Neural progenitor cell (in vitro differentiated cells): ENCODE data around the gene SMAP2. TPM values are rescaled to one million over a fixed set of nuclear protein-coding genes. Genes with fewer than 3 reads are reported as not detected.
A peak's percentile ranks its signal among the peaks of the same experiment; 100 is the strongest.

Source experiments
- DNase-seq: peaks from one replicate; pipeline ENCODE4 v3.0.0-alpha.2; 2016; ENCODE audit warnings: low spot score
- H2AFZ ChIP-seq: fragments of 200-600 bp; sonication (generic); replicated peaks from 2 replicates; pipeline ENCODE4 v1.6.1; 2016; ENCODE audit warnings: antibody characterized with exemption
- H3F3A ChIP-seq: fragments of 200-600 bp; sonication (generic); 2 replicates; pipeline ENCODE4 v1.6.1; 2016; ENCODE audit warnings: antibody characterized with exemption, low read depth
- H3K27ac ChIP-seq: fragments of 200-600 bp; sonication (generic); 2 replicates; pipeline ENCODE4 v1.5.1; 2016; ENCODE audit warnings: mild to moderate bottlenecking
- H3K27me3 ChIP-seq: fragments of 200-600 bp; sonication (generic); 2 replicates; pipeline ENCODE4 v1.6.1; 2016; ENCODE audit warnings: mild to moderate bottlenecking, moderate library complexity
- H3K36me3 ChIP-seq: fragments of 200-600 bp; sonication (generic); 2 replicates; pipeline ENCODE4 v1.5.1; 2016
- H3K4me1 ChIP-seq: fragments of 200-600 bp; sonication (generic); 2 replicates; pipeline ENCODE4 v1.6.1; 2016; ENCODE audit warnings: mixed run types
- H3K4me2 ChIP-seq: fragments of 200-600 bp; sonication (generic); 2 replicates; pipeline ENCODE4 v1.6.1; 2016
- H3K4me3 ChIP-seq: fragments of 200-600 bp; sonication (generic); 2 replicates; pipeline ENCODE4 v1.5.1; 2016
- H3K79me2 ChIP-seq: fragments of 200-600 bp; sonication (generic); 2 replicates; pipeline ENCODE4 v1.6.1; 2016; ENCODE audit warnings: low read depth
- H3K9ac ChIP-seq: fragments of 200-600 bp; sonication (generic); 2 replicates; pipeline ENCODE4 v1.6.1; 2016
- H3K9me3 ChIP-seq: fragments of 200-600 bp; sonication (generic); 2 replicates; pipeline ENCODE4 v1.5.1; 2016; ENCODE audit warnings: low read depth
- H4K20me1 ChIP-seq: fragments of 200-600 bp; sonication (generic); 2 replicates; pipeline ENCODE4 v1.6.1; 2016; ENCODE audit warnings: low read depth
- H3K27ac Mint-ChIP-seq: 3 replicates; pipeline ENCODE4 v1.8.0; 2021; ENCODE audit warnings: mixed read lengths
- H3K27me3 Mint-ChIP-seq: 2 replicates; pipeline ENCODE4 v1.8.0; 2022; ENCODE audit warnings: low read depth, mild to moderate bottlenecking, inconsistent platforms, moderate library complexity, mixed read lengths; ENCODE audit not compliant: insufficient read depth
- H3K36me3 Mint-ChIP-seq: 3 replicates; pipeline ENCODE4 v1.8.0; 2021; ENCODE audit warnings: mixed read lengths
- H3K4me1 Mint-ChIP-seq: 3 replicates; pipeline ENCODE4 v1.8.0; 2021; ENCODE audit warnings: mixed read lengths
- H3K4me3 Mint-ChIP-seq: 3 replicates; pipeline ENCODE4 v1.8.0; 2021; ENCODE audit warnings: mild to moderate bottlenecking, moderate library complexity, mixed read lengths
- H3K9me3 Mint-ChIP-seq: 3 replicates; pipeline ENCODE4 v1.8.0; 2020; ENCODE audit warnings: mixed read lengths
- EZH2 ChIP-seq: fragments of 200-600 bp; sonication (generic); IDR thresholded peaks from 2 replicates; pipeline ENCODE4 v1.6.1; 2017; ENCODE audit warnings: antibody characterized with exemption, mild to moderate bottlenecking, moderate library complexity
- EZH2phosphoT487 ChIP-seq: fragments of 200-600 bp; sonication (generic); IDR thresholded peaks from 2 replicates; pipeline ENCODE4 v1.6.1; 2017; ENCODE audit warnings: antibody characterized with exemption
- total RNA-seq: library from RNA; depleted of rRNA; stranded (reverse); fragments of >200 nt; gene quantifications from 2 replicates; pipeline ENCODE4 v1.2.3, GENCODE V29; 2015; ENCODE audit warnings: low replicate concordance
- TF ChIP-seq, protein P1 (sequence below): fragments of 200-600 bp; sonication (generic); IDR thresholded peaks from 2 replicates; pipeline ENCODE4 v1.5.1; 2017; ENCODE audit warnings: antibody characterized with exemption, mild to moderate bottlenecking

SMAP2 gene
- total RNA-seq, 1 donor from 2014 or later, result 9.4 TPM

DNA sequence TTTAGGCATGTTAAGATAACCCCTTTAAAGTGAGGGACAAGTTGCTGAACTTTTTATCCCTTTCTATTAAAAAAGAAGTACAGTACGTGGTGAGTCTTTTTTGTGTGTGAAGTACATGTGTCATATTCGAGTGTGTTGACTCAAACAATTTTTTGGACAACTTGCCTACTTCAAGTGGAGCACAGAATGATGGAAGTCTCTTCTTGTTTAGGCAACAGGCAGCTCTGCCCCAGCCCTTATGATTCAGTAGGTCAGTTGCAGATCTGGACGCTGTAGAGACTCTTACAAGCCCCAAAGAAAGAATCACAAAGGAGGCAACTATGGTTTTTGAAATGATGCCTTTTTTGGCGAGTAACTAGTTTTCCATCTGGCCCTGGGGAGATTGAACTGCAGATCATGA, 62.3 kb downstream of the SMAP2 start:
- H3K4me3 ChIP-seq, result no peak overlapping the region
- no peaks in the 10 kb centered on the region for H3K9me3 Mint-ChIP-seq

DNA sequence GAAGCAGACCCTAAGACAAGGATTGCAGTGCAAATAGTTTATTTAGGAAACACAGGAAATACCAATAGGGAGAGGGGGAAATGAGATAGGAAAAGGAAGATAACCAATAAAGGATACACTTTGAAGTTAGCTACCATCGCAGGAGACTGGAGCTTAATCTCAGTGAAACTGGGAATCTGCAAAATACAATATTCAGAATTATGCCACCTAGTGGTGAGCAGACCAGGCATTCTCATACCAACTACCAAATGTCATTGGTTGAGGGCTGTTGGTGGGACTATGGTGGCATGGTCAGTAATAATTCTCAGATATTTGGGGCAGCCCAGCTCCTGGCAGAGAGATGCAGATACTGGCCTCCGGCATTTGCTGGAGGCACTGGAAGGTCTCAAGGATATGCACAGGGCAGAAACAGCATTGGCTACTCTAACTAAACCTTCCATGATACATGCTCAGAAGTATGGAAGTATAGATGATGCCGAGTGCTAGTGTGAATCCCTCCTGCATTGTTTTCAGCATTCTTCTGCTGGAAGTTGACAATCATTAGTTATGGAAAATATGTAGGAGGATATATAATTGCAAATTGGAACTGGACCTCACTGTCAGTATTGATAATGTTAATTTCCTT, 65.0 kb downstream of the SMAP2 start:
- H3K79me2 ChIP-seq, result no peaks in the 10 kb centered on the region
- no peak overlapping the region for H3K9ac ChIP-seq
- no peaks in the 10 kb centered on the region for H3K4me1 ChIP-seq
- TF ChIP-seq EZH2, result no peak
- TF ChIP-seq, protein P1, sequence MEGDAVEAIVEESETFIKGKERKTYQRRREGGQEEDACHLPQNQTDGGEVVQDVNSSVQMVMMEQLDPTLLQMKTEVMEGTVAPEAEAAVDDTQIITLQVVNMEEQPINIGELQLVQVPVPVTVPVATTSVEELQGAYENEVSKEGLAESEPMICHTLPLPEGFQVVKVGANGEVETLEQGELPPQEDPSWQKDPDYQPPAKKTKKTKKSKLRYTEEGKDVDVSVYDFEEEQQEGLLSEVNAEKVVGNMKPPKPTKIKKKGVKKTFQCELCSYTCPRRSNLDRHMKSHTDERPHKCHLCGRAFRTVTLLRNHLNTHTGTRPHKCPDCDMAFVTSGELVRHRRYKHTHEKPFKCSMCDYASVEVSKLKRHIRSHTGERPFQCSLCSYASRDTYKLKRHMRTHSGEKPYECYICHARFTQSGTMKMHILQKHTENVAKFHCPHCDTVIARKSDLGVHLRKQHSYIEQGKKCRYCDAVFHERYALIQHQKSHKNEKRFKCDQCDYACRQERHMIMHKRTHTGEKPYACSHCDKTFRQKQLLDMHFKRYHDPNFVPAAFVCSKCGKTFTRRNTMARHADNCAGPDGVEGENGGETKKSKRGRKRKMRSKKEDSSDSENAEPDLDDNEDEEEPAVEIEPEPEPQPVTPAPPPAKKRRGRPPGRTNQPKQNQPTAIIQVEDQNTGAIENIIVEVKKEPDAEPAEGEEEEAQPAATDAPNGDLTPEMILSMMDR, result peak; percentile 75
- TF ChIP-seq EZH2phosphoT487, result no peak
- no peak overlapping the region for H3K4me2 ChIP-seq
- H3F3A ChIP-seq, result no peaks in the 10 kb centered on the region
- no peaks in the 10 kb centered on the region for H3K9me3 Mint-ChIP-seq
- DNase-seq, result peak; percentile 38
- no peak overlapping the region for H3K27ac Mint-ChIP-seq
- no peaks in the 10 kb centered on the region for H3K27me3 Mint-ChIP-seq
- H3K27ac ChIP-seq, result no peak overlapping the region
- no peak overlapping the region for H3K4me3 ChIP-seq
- no peaks in the 10 kb centered on the region for H3K36me3 ChIP-seq
- H4K20me1 ChIP-seq, result no peaks in the 10 kb centered on the region
- no peak overlapping the region for H2AFZ ChIP-seq
- no peaks in the 10 kb centered on the region for H3K9me3 ChIP-seq
- H3K27me3 ChIP-seq, result no peaks in the 10 kb centered on the region
- no peaks in the 10 kb centered on the region for H3K4me1 Mint-ChIP-seq
- H3K36me3 Mint-ChIP-seq, result no peaks in the 10 kb centered on the region
- H3K4me3 Mint-ChIP-seq, result no peak overlapping the region

More for the DNA sequence above, 62.3 kb downstream of the SMAP2 start:
- Mint-ChIP-seq H3K4me1 (no peaks in the 10 kb centered on the region), H3K27me3 (no peaks in the 10 kb centered on the region), H3K4me3 (no peak overlapping the region), H3K36me3 (no peaks in the 10 kb centered on the region), H3K27ac (no peak overlapping the region)
- no peak overlapping the region for H3K9ac ChIP-seq
- H3K4me1 ChIP-seq, result no peaks in the 10 kb centered on the region
- no peaks in the 10 kb centered on the region for H3F3A ChIP-seq
- DNase-seq, result no peak
- H4K20me1 ChIP-seq, result no peaks in the 10 kb centered on the region
- H3K4me2 ChIP-seq, result no peak overlapping the region
- H2AFZ ChIP-seq, result no peak overlapping the region
- no peaks in the 10 kb centered on the region for H3K36me3 ChIP-seq
- TF ChIP-seq EZH2 (no peak), EZH2phosphoT487 (no peak)
- TF ChIP-seq, protein P1, result no peak
- no peak overlapping the region for H3K27ac ChIP-seq
- H3K9me3 ChIP-seq, result no peaks in the 10 kb centered on the region
- H3K79me2 ChIP-seq, result no peaks in the 10 kb centered on the region
- no peaks in the 10 kb centered on the region for H3K27me3 ChIP-seq

- Histone ChIP-seq H3K4me3 (no peak overlapping the region), H3K9ac (no peak overlapping the region), H3K79me2 (no peaks in the 10 kb centered on the region), H3F3A (no peaks in the 10 kb centered on the region), H2AFZ (no peak overlapping the region), H3K27me3 (no peaks in the 10 kb centered on the region), H3K4me1 (no peaks in the 10 kb centered on the region), H3K27ac (no peak overlapping the region), H3K36me3 (no peaks in the 10 kb centered on the region), H3K4me2 (no peak overlapping the region), H4K20me1 (no peaks in the 10 kb centered on the region), H3K9me3 (no peaks in the 10 kb centered on the region)
- no peak for DNase-seq
- TF ChIP-seq, protein P1, result no peak
- no peak for TF ChIP-seq EZH2
- Mint-ChIP-seq H3K4me1 (no peaks in the 10 kb centered on the region), H3K27me3 (no peaks in the 10 kb centered on the region), H3K4me3 (no peak overlapping the region), H3K27ac (no peak overlapping the region), H3K9me3 (no peaks in the 10 kb centered on the region), H3K36me3 (no peaks in the 10 kb centered on the region)
Observed at GRCh38 chr1:40439247-40439646, 65.7 kb downstream of the SMAP2 start.
